K562 (cell line): ENCODE results near the gene DYNC1I1. TPM values are rescaled to one million over a fixed set of nuclear protein-coding genes. Genes with fewer than 3 reads are reported as not detected.

Source experiments
- ATAC-seq: fragments of 200-7000 bp; cut with Tn5 transposase; 3 replicates; pipeline ENCODE4 v1.9.1; 2020; ENCODE audit warnings: moderate library complexity
- BruUV-seq: library from RNA; stranded (reverse); fragments of 400-500 nt; replicated peaks from 2 replicates; lab custom pipeline; 2021; lab: Mats Ljungman, UMichigan
- CTCF ChIA-PET: fragments of 300-600 bp; formaldehyde crosslinking; extraction: SDS; loops from one replicate; lab custom pipeline; 2021; ENCODE audit warnings: low intra/inter-chr PET ratio; lab: Yijun Ruan, JAX
- POLR2A ChIA-PET: fragments of 300-600, 350-650 bp; sonication (Branson Sonifier 250); formaldehyde crosslinking; extraction: SDS; loops from one replicate; lab custom pipeline; 2021; ENCODE audit warnings: antibody characterized with exemption, inconsistent platforms; lab: Yijun Ruan, JAX
- DNase-seq, 4 experiments: peaks; one replicate each; pipeline versions ENCODE4 v3.0.0 to v3.0.0-alpha.2; 2011 to 2018; ENCODE audit warnings: low spot score in 3 of 4, mixed read lengths in 3 of 4; ENCODE audit errors: extremely low read depth in 1 of 4
- FAIRE-seq: peaks from 2 replicates; lab custom pipeline; 2011; peaks lifted over from hg19 to GRCh38; lab: Jason Lieb, UNC
- H2AFZ ChIP-seq: 2 replicates; pipeline ENCODE4 v1.6.0; 2011; ENCODE audit warnings: low read depth, low read length, control low read depth, inconsistent platforms
- H3K27ac ChIP-seq: fragments of 200-600 bp; 3 replicates; pipeline ENCODE4 v1.8.0; 2011; ENCODE audit warnings: low read depth, mild to moderate bottlenecking, control low read depth, inconsistent platforms, low read length, moderate library complexity, mixed read lengths; ENCODE audit errors: extremely low read depth
- H3K27me3 ChIP-seq, 2 experiments: fragments of 300-600 bp in 1 of 2; 2 replicates in 1 of 2; 3 replicates in 1 of 2; pipeline versions ENCODE4 v1.6.0 to v1.8.0; 2011; ENCODE audit warnings: inconsistent platforms in 2 of 2, low read length in 2 of 2, mild to moderate bottlenecking in 1 of 2, mixed read lengths in 1 of 2, moderate library complexity in 1 of 2; ENCODE audit not compliant: control insufficient read depth in 2 of 2, insufficient read depth in 2 of 2
- H3K36me3 ChIP-seq: fragments of 300-600 bp; 3 replicates; pipeline ENCODE4 v1.8.0; 2011; ENCODE audit warnings: mild to moderate bottlenecking, low read length, inconsistent platforms; ENCODE audit not compliant: control insufficient read depth, insufficient read depth
- H3K4me1 ChIP-seq, 2 experiments: fragments of 200-600 bp in 1 of 2; replicated peaks in 1 of 2; 2 replicates in 1 of 2; 3 replicates in 1 of 2; pipeline versions ENCODE4 v1.5.1 to v1.8.0; 2011; ENCODE audit warnings: inconsistent platforms in 2 of 2, low read length in 2 of 2, mild to moderate bottlenecking in 1 of 2, mixed read lengths in 1 of 2, moderate library complexity in 1 of 2; ENCODE audit not compliant: control insufficient read depth in 2 of 2, insufficient read depth in 2 of 2
- H3K4me2 ChIP-seq: 2 replicates; pipeline ENCODE4 v1.6.1; 2011; ENCODE audit warnings: low read length, control low read depth, inconsistent platforms, mixed read lengths; ENCODE audit not compliant: insufficient read depth
- H3K4me3 ChIP-seq: fragments of 200-600 bp; sonication (generic), shearing (Covaris generic); 2 replicates; pipeline ENCODE4 v1.5.1; 2016; ENCODE audit warnings: control low read depth, inconsistent platforms
- H3K79me2 ChIP-seq: fragments of 200-600 bp; 3 replicates; pipeline ENCODE4 v1.8.0; 2011; ENCODE audit warnings: low read length, inconsistent platforms; ENCODE audit not compliant: control insufficient read depth, insufficient read depth
- H3K9ac ChIP-seq, 2 experiments: 2 replicates each; pipeline versions ENCODE4 v1.6.0 to v1.6.1; 2011; ENCODE audit warnings: low read depth in 2 of 2, low read length in 2 of 2, control low read depth in 1 of 2, inconsistent platforms in 1 of 2, mild to moderate bottlenecking in 1 of 2, mixed read lengths in 1 of 2; ENCODE audit not compliant: insufficient read depth in 1 of 2
- H3K9me1 ChIP-seq: one replicate; pipeline ENCODE4 v1.6.0; 2011; ENCODE audit warnings: inconsistent platforms, mild to moderate bottlenecking, low read length, moderate library complexity; ENCODE audit not compliant: control insufficient read depth, insufficient read depth
- H3K9me3 ChIP-seq: replicated peaks from 2 replicates; pipeline ENCODE4 v1.5.1; 2011; ENCODE audit warnings: low read depth, low read length, inconsistent platforms; ENCODE audit not compliant: control insufficient read depth, insufficient read depth
- H4K20me1 ChIP-seq: replicated peaks from 2 replicates; pipeline ENCODE4 v1.6.1; 2011; ENCODE audit warnings: low read length, inconsistent platforms, mixed read lengths; ENCODE audit not compliant: control insufficient read depth, insufficient read depth
- MXI1 ChIP-seq: IDR thresholded peaks from 2 replicates; pipeline ENCODE4 v1.6.1; 2011; ENCODE audit warnings: low read depth, mild to moderate bottlenecking, improper control_type of control experiment, low read length
- PRDM10 ChIP-seq: fragments of 450-650 bp; IDR thresholded peaks from 2 replicates; pipeline ENCODE4 v1.6.1; 2018; ENCODE audit not compliant: partially characterized antibody
- ZNF23 ChIP-seq: fragments of 250-450 bp; sonication (Bioruptor Pico); IDR thresholded peaks from 2 replicates; pipeline ENCODE4 v1.4.0; 2020; ENCODE audit warnings: mild to moderate bottlenecking
- WGBS: fragments of 100-300 bp; shearing (Covaris generic); methylation state at CpG from one replicate; pipeline ENCODE4 v1.1.6; 2016; ENCODE audit warnings: low coverage, mixed read lengths; ENCODE audit not compliant: insufficient coverage; ENCODE audit errors: missing lambda C conversion rate; 5-methylcytosine and 5-hydroxymethylcytosine counted together
- in situ Hi-C: fragments of 300-500 bp; cut with MboI; formaldehyde crosslinking; loops from 4 replicates; pipeline ENCODE4 v1.15.0; 2018; ENCODE audit warnings: inconsistent platforms, mixed read lengths
- intact Hi-C: fragments of 100-400 bp; cut with micrococcal nuclease; formaldehyde crosslinking; loops from 2 replicates; pipeline ENCODE4 v1.14.2; 2022
- polyA plus RNA-seq, 8 experiments: library from polyadenylated mRNA; depleted of rRNA in 4 of 8; stranded (reverse) in 5 of 8; unstranded in 3 of 8; fragments of >200 nt; fragmentation: Nextera tagmentation in 2 of 8; fragmentation: Illumina TruSeq in 1 of 8; extraction: Ambion mirVana in 2 of 8; extraction: Trizol in 1 of 8; gene quantifications; 2 replicates each; pipeline versions ENCODE4 v1.2.1 to v1.2.3, GENCODE V29; 2011 to 2014; ENCODE audit warnings: inconsistent platforms in 1 of 8, missing spikeins in 1 of 8
- total RNA-seq, 7 experiments: library from RNA; depleted of rRNA in 6 of 7; stranded (reverse); fragments of >200 nt in 6 of 7; fragmentation: Illumina TruSeq in 2 of 7; extraction: Trizol in 2 of 7; gene quantifications; 2 replicates each; pipeline versions ENCODE4 v1.2.1 to v1.2.3, GENCODE V29; 2011 to 2021; ENCODE audit warnings: low replicate concordance in 1 of 7
- TF ChIP-seq, protein P1 (sequence below): fragments of 450-650 bp; IDR thresholded peaks from 2 replicates; pipeline ENCODE4 v1.6.1; 2017; ENCODE audit warnings: antibody characterized with exemption

Gene DYNC1I1
- total and polyA plus RNA-seq, 9 of the 15 experiments (the other 6 are each of a cell fraction or from before 2014, with no cell fraction given), result 0.22 to 1.5 (median 0.44) TPM

- intact Hi-C loops, result no loop called here
- H3K9me1 ChIP-seq, result no peaks in the 10 kb centered on the region
- DNase-seq, result no peak
- ChIA-PET CTCF (no interaction called here), POLR2A (no interaction called here)
- no peak overlapping the region for H3K4me2 ChIP-seq
- no peaks in the 10 kb centered on the region for H3K9me3 ChIP-seq
- no peak overlapping the region for H2AFZ ChIP-seq
- no peak overlapping the region for H3K27ac ChIP-seq
- no peak for FAIRE-seq
- ATAC-seq, result no peak
- H3K4me3 ChIP-seq, result no peak overlapping the region
- H3K79me2 ChIP-seq, result no peaks in the 10 kb centered on the region
- H3K4me1 ChIP-seq, result no peaks in the 10 kb centered on the region
- H4K20me1 ChIP-seq, result no peaks in the 10 kb centered on the region
- TF ChIP-seq, protein P1, sequence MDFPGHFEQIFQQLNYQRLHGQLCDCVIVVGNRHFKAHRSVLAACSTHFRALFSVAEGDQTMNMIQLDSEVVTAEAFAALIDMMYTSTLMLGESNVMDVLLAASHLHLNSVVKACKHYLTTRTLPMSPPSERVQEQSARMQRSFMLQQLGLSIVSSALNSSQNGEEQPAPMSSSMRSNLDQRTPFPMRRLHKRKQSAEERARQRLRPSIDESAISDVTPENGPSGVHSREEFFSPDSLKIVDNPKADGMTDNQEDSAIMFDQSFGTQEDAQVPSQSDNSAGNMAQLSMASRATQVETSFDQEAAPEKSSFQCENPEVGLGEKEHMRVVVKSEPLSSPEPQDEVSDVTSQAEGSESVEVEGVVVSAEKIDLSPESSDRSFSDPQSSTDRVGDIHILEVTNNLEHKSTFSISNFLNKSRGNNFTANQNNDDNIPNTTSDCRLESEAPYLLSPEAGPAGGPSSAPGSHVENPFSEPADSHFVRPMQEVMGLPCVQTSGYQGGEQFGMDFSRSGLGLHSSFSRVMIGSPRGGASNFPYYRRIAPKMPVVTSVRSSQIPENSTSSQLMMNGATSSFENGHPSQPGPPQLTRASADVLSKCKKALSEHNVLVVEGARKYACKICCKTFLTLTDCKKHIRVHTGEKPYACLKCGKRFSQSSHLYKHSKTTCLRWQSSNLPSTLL, result no peak
- no peak for TF ChIP-seq ZNF23 (CRISPR knock-in tag)
- TF ChIP-seq PRDM10, result no peak
- TF ChIP-seq MXI1, result no peak
- 0% methylated on average over 4 of the region's 4 CpGs for WGBS
- no TSS peak for BruUV-seq
- no peak overlapping the region for H3K9ac ChIP-seq
- in situ Hi-C loops, result no loop called here
- no peaks in the 10 kb centered on the region for H3K27me3 ChIP-seq
- H3K36me3 ChIP-seq, result no peaks in the 10 kb centered on the region
Measured at GRCh38 chr7:96052860-96053470, 280.6 kb downstream of the DYNC1I1 start.
